Measurements from ENCODE around the gene IKZF1.

IKZF1 gene

DNA sequence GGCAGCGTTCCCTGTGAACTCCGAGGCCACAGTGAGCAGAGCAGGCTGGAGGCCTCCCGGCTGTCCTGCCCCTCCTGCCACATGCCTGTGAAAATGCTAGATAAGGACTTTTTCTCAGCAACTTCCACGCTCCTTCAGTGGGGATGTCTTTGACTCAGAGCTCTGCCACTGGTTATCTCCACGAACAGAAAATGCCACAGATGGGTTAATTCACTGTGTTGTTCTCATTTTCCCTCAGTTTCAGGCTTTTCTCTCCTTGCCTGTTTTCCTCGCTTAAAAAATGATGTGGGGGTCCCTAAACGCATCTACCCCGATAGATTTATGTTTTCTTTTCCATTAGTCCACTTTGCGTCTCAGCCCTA, 51.3 kb downstream of the IKZF1 start:
- DNase-seq (ENCODE audit: low read depth in 2 of 2) = no peak

DNA sequence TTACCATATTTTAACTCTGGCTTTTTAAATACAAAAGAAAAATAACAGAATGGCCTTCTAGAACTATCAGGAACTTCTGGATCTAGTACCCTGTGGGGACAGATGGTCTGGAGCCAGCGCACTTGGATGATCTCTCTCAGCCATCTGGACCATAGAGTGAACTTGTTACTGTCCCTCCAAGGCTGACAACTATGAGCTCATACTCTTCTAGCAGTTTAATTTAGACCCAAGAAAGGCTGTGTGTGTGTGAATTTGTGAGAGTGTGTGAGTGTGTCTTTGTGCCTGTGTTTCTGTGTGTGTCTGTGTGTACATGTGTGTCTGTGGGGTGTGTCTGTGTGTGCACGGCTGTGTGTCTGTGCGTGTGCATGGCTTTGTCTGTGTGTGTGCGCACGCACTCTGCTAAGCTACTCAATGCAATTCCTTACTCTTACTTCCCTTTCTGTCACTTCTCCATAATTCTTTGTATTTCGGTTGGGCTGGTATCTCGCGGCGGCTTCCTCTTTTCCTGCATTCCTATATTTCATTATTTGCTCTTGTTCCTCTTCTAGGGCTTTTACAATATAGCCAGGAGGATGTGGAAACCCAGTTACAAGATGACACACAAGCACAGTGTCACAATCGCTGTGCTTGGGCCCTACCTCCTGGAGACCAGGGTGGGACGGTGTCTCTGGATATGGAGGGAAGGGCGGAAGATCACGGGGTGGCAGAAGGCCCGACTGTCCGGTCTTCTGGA, 51.9 kb downstream of the IKZF1 start:
- no peak for DNase-seq (ENCODE audit: low read depth in 2 of 2)

DNA sequence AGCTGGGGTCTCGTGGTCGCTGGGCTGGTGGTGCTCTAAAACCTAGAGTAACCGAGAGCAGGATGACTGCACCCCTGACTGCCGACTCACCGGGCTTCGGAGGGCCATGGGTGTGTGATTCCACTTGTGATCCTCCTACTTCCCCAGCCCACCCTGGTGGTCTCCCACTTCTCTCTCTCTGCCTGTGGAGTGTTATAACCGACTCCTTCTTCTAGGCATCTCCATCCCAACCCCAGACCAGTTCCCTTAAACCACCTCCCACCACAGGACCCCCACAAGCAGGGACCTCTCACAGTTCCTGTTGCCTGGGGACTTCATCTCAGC, 52.4 kb downstream of the IKZF1 start:
- no peak for DNase-seq (ENCODE audit: low read depth in 2 of 2)

DNA sequence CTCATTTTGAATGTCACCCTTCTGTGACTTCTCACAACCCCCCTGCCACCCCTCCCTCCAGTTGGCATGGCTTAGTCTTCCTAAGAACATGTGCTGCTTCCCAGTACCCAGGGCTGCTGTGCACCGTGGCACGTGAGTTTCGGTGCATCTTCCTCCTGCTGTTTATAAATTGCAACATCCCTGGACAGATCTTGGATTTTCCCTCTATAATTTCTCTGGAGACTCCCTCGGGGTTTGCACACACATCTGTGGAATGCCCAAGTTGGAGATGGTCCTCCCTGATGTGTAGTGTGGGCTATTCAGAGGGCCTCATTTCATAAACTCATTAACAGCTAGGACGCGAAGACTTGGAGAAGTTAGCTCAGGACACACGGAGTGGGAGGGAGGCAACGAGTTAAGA, 52.9 kb downstream of the IKZF1 start:
- DNase-seq (ENCODE audit: low read depth in 2 of 2) = no peak

DNA sequence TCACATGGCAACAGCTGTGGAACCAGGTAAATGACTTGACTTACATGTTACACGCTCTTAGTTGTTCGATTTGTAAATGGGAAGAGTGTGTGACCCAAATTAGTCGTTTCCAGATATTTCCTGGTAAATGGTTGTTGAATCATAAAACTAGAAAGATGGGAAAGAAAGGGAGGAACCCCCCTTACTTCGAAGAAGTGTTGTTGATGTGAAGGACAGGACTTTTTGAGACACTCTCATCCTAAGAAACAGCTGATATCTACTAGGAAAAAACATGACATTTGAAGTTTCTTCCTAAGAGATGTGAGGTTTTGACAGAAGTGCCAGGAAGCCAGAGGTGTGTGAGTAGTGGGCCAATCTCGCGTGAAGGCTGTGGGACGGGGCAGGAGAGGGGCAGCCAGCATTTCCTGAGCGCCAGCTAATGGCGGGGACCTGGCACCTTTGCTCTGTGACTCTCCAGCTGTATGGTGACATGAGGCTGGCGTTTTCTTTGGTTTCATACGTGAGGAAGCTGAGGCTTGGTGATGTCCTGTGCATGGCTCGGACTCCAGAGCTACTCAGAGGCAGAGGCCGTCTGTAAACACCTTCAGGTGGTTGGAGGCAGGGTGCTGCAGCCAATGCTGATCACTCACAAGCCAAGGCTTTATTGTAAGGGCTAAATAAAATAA, 53.7 kb downstream of the IKZF1 start:
- no peak for DNase-seq (ENCODE audit: low read depth in 2 of 2)

DNA sequence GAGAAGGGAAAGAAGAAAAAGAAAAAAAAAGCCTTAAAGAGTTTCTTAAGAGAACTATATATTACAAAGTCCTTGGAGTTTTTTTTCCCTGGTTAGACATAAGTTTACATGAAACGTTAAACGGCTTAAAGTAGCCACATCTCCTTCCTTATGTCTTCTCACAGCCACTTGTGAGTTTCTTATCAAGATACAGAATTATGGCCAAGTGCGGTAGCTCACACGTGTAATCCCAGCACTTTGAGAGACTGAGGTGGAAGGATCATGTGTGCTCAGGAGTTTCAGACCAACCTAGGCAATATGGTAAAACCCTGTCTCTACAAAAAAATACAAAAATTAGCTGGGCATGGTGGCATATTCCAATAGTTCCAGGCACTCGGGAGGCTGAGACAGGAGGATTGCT, 54.3 kb downstream of the IKZF1 start:
- no peak for DNase-seq (ENCODE audit: low read depth in 2 of 2)

DNA sequence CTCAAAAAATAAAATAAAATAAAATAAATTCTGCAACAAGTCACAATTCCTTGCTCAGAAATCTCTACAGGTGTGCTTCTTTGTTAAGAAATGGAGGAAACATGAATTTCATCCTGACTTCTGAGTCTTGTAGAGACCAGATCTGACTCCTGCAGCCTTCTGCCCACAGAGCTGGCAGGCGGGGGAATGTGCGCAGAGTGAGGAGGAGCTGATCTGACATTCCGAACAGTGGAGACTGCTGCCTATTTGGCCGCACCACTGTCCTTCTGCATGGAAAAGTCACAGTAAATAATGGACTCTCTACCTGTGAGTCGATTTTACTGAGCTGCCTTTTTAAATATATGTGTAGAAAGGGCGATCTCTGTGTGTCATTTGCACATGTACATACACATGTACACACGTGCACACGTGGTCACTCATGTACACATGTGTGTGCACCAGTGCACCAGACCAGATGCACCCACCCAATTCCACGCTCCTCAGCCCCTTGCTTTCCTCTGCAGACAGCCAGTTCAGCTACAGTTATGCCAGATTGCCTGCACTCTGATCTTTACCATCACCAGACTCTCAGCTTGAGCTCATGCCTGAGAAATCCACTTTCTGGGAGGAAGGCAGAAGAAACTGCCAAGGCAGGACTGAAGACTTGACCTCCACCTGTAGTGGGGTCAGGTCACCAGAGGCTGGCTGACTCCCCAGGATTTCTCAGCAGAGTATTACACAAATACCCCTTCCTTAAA, 54.9 kb downstream of the IKZF1 start:
- DNase-seq (ENCODE audit: low read depth in 2 of 2) = no peak

DNA sequence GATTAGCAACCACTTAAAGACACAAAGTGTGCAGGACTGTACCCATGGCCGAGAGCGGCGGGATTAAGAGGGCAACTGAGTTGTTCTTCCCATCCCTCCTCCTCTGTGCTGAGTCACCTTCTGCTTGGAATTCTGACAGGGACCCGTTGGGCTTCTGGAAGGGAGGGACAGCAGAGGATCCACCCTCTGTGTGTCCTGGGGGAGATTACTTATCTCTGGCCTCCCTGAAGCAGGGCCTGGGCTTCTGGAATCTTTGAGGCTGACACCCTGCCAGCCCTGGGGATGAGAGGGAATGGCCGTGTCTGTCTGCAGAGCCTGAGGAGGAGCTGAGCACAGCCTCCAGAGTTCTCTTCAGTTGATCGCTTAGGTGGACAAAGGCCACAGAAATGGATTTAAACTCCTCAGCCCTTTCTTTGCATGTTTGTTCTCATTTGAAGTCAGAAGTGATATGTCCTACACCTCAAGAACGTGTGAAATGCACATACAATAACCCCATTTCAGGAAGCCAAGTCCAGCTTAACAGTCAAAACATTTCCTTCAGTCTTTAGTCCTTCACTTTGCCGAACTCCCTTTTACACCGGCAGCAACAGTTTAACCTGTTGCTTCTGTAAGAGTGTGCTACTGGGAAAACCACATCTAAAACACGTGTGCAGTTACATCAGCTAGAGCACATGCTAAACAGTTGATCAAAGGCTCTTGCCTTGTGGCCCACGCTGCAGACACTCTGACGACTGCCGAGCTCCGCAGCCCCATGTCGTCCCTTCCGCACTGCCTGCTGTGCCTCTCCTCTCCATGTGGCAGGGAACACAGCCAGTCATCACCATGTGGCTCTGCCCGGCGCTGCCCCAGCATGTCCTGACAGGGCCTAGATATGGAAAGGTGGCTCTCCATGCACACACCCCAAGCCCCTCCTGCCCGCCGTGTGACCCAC, 55.7 kb downstream of the IKZF1 start:
- peak; percentile 63 to 73 for DNase-seq (ENCODE audit: low read depth in 2 of 2)

DNA sequence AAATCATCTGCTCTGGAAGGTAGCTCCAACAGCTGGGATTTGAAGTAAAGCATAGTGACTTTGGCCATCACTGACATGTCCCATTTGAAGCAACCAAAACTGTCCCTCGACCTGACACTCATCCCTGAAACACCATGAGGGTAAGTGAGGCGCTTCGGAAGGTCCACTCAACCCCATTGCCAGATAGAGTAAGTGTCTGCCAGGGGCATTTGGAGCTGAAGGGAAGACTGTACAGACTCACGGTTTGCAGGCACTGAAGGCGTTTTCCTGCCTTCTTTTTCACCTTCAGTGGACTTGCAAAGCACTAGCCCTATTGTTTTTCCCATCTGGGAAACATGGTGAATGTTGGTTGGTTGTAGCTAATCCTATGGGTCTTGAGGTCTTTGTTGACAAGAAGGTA, 57.6 kb downstream of the IKZF1 start:
- no peak for DNase-seq (ENCODE audit: low read depth in 2 of 2)

DNA sequence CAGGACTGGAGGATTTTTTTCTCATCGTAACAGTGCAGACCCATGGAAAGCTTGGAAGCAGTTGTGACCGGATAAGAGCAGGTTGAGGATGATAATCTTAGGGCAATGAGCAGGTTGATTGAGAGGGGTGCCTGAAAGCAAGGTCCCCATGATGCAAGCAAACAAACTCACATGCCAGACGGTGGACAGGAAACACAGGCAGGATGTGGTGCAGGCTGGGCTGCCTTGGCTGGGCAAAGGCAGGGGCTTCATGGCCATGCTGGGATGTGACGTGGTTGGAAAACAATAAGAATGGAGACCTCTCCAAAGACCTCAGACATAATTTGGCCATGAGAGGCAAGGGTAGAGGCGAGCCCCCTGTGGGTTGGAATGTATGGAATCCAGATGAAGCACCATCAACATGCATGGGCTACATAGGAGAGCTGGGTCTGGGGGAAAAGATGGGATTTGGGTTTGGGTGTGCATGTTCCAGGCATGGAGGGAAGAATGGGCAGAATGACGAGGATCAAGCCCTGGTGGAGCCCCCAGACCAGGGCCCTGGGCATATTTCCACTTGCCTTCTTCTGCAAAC, 58.3 kb downstream of the IKZF1 start:
- no peak for DNase-seq (ENCODE audit: low read depth in 2 of 2)

DNA sequence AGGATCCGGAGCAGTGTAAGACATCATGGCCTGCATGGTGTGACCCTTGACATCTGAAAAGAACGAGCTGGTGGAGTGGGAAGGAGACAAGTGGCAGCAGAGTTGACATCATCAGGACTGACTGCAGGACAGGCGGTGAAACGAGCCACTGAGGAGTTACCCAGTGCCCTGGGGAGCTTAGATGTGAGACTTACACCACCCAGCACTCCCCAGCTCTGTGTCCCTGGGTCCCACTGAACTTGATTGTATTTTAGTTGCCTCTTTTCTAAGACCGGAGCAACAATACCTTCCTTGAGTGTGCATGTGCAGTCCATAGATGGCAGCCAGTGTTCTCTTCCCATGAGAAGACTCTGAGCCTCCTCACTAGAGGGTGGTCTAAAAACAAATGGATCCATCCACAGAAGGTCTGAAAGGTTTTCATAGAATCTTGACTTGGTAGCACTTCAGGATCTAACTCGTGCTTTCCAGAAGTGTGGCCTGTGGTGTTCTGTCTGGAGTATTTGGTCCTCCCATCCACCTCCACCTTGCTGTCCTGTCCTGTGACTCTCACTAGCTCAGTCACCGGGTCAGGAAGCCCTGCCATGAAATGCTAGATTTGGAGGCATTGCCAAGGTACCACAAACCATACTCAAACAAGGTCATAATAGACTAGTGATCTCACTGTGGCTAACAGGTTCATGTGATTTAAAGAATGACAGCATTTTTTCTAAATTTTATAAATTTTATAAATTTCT, 59.0 kb downstream of the IKZF1 start:
- no peak for DNase-seq (ENCODE audit: low read depth in 2 of 2)

DNA sequence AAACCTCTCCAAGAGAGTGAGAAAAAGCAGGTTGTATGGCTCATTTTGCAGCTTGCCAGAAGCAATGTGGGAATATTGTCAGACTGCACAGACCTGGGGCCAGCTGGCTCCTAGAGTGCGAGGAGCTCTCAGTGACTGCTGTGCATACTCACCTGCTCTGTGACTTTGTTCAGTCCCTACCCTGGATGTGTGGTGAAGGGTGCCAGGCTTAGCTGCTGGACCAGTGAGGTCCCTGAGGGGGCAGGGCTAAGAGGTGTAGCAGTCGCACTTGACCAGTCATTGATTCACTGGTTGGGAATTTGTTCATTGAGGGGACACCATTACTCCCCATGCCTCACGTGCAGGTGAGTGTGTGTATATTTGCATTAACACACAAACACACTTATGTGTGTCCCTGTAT, 60.1 kb downstream of the IKZF1 start:
- no peak for DNase-seq (ENCODE audit: low read depth in 2 of 2)

DNA sequence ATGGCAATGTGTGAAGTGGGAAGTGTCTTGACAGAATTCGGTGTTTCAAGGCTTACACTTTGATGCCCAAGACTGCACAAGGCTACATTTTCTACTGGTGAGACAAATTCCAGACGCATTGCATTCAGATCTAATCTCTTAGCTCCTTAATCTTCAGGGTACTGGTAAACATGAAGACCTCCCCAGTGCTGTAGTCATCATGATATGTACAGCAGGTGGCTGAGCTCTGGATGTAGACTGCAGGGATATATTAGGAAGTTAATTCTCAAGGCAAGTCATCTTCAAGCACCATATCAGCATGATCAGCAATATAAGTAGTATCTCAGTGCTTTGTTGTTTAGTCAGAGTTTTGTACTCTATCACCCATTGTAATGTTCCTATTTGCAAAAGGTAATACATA, 61.8 kb downstream of the IKZF1 start:
- no peak for DNase-seq (ENCODE audit: low read depth in 2 of 2)

DNA sequence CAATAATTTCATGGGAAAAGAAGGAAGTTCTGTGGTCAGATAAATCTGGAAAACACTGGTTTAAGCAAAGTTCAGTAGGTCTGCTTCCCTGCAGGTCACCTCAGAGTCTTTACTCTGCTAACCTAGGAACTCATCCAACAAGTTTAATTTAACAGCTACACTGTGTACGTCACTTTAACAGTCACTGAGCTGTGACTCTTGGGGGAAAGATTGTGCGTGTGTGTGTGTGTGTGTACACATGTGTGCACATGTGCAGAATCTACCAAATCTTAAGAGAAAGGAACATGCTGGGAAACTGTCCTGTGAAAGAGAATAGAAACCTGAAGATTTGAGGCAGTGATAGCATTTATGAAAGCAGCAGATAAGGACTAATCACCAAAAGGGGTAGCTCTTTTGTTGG, 62.6 kb downstream of the IKZF1 start:
- no peak for DNase-seq (ENCODE audit: low read depth in 2 of 2)

DNA sequence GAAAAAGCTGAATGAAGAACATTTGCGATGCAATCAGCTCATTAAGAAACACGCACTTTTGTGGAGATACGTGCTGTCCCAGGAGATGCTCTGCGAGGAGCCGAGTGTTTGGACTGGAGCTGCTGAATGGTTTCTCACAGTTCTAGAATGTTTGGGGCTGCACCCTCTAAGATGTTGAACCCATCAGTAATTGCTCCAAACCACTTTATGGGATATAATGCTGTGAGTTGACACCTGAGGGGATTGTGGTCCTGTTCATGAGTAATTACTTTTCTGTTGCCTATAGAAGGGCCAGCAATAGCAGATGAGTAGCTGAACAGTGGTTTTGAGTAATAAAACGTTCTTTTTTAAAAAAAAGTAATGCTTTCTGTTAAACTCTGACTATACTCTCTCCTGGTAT, 63.1 kb downstream of the IKZF1 start:
- no peak for DNase-seq (ENCODE audit: low read depth in 2 of 2)

DNA sequence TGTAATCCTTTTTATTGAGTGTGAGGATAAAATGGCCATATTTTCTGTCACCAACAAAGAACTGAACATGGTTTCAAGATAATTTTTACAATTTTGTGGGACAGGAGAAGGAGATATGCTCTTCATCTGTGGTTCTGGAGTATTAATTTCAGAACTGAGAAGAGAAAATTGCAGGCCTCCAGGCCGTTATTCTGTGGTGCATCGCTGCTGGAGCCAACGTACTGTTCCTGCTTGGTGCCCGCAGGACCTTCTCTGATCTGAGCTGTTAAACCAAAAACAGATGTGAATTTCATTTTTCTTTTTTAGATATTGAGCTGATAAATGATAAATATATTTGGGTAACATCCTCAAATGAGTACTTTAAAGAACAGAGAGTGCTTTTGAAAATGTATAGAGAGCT, 63.9 kb downstream of the IKZF1 start:
- no peak for DNase-seq (ENCODE audit: low read depth in 2 of 2)

DNA sequence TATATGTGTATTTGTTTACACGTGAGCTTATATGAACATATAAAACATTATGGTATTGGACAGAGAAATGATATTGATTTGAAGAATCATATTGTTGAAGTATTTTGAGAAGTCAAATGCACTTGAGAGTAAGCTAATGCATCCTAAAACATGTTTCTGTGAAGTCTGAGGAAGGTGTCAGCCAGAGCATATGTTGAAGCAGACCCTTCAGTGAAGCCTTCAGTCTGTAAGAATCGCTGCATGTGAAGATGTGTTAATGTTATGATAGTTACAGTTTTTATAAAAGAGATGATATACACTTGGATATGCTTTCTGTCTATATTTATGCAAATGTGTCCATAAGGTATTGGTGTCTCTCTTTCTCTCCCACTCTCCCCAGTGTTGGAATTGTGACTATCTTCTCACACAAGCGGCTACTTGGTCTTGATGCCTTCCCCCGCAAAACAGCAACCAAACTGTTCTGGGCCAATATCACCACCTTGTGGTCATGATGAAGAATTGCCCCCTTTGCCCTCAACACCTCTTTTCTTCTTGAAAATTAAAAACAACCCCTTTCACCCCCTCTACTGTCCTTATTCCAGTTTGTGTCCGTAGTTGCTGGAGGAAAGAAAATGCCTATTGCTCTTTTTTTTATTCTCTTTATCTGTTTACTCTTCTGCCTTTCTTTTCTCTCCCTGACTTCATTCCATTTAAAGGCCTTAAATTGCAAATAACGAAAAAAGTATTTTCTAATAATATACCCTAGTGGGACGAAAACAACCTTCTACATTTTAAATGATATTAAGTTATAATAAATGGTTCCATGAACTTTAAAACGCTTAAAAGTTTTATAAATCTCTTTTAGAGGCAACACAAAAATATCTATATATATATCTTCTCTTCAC, 64.9 kb downstream of the IKZF1 start:
- DNase-seq (ENCODE audit: low read depth in 2 of 2) = no peak

DNA sequence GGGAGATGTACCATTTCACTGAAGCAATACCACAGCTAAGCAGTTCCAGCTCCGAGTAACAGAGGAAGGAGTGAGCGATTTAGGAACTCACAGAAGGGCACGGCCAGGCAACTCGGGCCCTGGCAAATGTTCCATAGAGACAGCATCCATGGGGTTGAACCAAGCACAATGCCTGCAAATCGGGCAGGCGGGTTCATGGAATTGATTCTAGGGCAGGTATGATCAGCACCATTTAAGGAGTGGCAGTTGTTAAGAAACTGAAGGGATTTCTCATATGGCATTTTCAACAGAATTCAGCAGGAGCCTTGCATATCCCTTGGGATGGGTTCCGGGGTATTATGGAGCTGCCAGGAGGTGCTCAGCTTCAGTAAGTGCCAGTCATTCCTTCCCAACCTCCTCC, 66.4 kb downstream of the IKZF1 start:
- no peak for DNase-seq (ENCODE audit: low read depth in 2 of 2)

DNA sequence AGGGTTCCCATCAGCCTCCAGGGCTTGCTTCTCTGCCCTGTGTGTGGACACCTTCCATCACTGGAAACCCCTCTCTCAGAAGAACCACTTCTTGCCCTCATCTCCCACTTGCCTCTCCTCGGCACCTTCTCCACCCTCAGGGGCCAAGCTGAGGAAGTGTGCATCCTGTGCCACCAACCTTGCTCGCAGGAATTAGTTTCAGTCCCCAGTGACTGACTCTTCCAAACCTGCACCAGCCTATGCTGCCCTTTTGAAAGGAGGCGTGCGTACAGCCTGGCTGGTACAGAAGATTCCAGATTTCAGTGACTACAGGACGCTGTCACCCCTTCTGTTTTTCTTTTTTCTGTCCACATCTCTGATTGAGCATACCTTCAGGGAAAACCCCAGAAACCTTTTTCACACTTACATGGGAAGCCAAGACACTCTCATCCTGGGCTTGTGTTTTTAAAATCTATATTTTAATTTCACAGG, 67.1 kb downstream of the IKZF1 start:
- DNase-seq (ENCODE audit: low read depth in 2 of 2) = no peak

DNA sequence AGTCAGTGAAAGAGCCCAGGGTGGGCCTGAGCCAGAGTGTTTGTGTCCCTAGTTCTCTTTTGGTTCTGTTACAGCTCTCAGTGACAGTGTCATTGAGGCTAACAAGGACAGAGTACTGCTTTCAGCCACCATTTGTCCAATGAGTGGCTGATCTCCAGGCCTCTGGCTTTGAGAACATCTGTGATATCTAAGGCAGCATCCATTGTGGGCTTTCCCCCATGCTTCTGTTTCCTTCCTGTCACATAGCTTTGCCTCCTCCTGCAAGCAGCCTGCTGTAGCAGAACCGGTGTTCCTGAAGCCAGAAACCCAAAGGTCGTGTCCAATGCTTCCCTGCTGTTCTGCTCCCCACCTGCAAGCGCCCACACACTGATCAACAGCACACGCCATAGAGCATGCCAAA, 68.4 kb downstream of the IKZF1 start:
- no peak for DNase-seq (ENCODE audit: low read depth in 2 of 2)
